ENCODE measurements around the gene PARVB.

The PARVB gene

DNA sequence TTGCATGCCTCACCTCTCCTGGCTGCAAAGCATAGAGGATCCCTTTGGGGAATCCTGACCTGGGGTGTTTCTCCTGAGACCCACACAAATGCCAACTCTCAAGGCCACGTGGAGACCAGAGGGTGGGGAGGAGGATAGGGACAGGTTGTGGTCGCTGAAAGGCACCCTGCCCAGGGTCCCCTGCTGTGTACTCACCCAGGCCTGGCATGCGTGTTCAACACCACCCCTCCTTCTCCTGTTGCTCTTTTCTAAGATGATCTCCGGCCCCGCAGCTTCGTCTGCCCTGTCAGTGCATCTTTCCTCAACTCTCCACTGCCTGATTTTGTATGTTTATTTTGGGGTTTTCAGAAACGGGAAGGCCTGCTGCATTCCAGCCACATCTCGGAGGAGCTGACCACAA is 112.0 kb downstream of the PARVB start:
- no peak for DNase-seq (ENCODE audit: low read depth)

DNA sequence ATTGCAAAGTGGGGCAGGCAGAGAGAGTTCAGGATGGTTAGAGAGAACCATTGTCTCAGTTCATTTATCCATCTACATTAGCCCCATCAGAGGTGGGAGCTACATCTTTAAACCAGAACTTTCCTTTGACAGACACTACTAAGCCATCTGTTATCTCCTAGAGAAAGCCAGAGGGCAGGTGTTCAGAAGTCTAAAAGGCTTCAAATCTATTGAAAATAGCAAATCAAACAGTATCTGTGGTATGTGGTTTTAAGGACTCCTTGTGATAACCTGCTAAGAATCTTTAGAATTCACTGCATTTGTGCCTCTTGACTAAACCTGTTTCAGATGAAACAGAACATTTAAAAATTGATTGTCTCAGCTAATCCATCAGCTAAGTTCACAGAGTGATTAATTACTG is 112.7 kb downstream of the PARVB start:
- no peak for DNase-seq (ENCODE audit: low read depth)

DNA sequence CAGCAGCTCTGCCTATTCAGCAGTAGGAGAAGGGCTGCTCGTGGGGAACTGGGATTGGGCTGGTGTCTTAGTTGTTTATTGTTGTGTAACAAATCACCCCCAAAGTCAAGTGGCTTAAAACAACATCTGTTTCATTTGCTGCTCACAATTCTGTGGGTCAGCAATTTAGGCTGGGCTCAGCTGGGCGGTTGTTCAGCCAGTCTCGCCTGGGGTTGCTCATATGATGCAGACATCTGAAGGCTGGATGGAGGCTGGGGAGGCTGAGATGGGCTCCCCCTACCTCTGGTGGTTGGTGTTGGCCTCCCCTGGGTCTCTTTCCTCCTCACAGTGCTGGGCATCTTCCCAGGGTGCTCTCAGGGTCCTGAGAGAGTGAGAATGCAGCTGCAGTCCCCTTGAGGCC is 113.3 kb downstream of the PARVB start:
- no peak for DNase-seq (ENCODE audit: low read depth)

DNA sequence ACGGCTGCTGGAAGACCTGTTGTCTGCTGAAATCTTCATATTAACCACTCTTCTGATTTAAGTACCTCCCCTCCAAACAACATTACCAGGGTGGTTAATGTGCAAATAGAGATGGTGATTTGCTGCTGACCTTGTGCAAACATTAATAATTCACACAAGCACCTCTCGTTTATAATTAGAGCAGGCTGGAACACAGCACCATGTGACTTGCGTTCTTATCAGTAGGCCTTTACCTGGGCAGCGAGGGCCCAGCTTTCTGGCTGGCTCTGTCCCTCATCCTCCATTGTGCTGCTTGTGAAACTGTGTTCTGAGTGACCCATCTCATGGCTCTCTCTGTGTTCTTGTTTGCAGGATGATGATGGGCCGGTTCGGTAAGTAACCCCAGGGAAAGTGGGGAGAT is 115.7 kb downstream of the PARVB start:
- DNase-seq (ENCODE audit: low read depth): no peak

DNA sequence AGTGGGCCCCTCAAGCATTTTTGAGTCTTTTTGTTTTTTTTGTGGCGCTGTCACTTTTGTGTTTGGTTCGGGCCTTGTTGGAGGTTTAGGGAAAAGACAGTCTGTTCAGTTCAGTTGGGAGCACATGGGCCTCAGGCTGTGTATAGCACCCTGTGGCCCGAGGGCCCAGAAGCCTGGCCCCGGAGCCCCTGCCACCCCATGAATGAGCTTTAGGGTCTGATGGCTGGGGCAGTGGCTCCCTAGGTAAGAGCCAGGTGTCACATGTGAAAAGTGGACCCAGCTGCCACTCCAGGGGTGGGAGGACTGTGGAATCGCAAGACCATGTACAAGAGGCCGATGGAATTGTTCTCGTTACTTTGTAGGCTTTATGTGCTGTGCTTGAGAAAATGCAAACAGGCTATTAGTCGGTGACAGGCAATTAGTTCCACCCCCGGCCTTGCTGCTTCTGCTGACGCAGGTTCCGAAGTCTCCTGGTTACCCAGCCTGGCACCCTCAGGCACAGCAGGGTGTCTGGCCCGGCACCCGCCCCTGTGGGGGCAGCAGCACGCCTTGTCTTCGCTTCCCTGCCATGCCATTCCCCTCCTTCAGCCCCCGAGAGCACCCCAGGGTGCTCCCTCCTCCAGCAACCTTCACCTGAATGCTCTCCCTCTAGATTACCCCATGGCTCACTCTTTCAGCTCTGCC is 118.5 kb downstream of the PARVB start:
- DNase-seq (ENCODE audit: low read depth): no peak

DNA sequence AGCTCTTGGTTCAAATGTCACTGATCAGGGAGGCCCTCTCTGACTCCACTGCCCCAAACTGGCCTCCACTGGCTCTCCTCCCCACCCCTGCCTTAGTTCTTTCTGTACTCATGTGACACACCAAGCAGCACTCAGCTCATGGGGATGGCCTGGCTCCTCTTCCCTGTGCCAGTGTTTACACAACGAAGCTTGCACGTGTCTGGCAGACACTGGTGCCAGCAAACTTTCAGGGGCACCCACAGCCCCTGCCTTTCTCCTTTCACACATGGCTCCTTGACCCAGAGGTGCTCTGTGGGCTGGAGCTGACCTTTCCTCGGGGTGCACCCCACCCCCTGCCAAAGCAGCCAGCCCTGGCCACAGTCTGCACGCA is 119.0 kb downstream of the PARVB start:
- DNase-seq (ENCODE audit: low read depth): no peak

DNA sequence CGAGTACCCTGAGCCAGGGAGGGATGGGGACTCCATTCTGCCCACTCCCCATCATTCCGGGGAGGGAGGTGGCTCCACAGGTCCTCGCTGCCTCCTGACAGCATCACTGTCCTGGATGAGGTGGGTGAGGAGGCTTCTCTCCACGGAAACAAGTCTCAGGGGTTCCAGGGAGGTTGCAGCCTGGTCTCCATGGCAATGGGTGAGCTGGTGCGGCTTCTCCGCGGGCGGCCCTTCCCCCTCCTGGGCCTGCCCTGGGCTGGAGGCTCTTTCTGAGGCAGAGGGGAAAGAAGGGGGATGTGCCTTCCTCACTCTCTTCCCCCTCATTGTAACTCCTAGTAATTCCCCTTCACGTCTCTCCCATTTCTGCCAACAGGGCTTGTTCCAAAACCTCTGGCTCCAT is 119.5 kb downstream of the PARVB start:
- DNase-seq (ENCODE audit: low read depth): no peak

DNA sequence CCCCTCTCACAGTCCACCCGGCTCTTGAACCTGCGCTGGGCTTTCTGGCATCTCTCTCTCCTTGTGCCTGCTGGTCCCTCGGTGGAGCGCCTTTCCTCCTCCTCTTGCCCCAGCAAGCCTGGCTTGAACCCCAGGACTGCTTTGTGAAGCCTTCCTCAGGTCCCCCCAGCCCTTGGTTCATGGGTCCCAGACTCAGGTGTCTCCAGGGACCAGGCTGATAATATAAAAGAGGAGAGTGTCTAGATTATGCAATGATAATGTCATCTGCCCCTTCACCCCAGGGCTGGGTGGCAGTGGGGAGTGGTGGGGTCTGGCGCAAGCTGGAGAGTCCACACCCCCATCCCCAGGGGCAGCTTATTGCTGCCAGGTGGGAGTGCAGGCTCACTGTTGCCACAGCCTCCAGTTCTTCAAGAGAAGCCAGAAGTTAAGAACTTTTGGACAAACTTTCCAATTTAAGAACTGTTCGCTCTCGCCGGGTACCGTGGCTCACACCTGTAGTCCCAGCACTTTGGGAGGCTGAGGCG is 120.0 kb downstream of the PARVB start:
- no peak for DNase-seq (ENCODE audit: low read depth)

DNA sequence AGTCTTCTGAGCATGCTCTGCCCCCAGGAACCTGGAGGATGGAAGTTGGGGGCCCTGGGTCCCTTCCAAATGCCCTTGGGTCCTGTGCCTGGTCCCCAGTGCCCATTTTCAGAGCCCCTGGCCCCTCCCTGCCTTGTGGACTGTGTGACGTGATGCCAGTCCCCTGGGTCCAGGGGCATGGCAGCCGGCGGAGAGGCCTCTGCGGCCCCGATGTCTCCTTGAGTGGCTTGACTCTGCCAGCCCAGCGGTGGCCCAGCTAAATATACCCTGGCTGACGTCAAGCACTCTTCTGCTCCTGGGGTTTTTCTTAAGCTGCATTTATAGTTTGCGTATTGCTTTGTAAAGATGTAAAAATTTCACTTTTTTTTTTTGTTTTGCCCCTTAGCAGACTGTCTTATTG is 121.4 kb downstream of the PARVB start:
- no peak for DNase-seq (ENCODE audit: low read depth)

DNA sequence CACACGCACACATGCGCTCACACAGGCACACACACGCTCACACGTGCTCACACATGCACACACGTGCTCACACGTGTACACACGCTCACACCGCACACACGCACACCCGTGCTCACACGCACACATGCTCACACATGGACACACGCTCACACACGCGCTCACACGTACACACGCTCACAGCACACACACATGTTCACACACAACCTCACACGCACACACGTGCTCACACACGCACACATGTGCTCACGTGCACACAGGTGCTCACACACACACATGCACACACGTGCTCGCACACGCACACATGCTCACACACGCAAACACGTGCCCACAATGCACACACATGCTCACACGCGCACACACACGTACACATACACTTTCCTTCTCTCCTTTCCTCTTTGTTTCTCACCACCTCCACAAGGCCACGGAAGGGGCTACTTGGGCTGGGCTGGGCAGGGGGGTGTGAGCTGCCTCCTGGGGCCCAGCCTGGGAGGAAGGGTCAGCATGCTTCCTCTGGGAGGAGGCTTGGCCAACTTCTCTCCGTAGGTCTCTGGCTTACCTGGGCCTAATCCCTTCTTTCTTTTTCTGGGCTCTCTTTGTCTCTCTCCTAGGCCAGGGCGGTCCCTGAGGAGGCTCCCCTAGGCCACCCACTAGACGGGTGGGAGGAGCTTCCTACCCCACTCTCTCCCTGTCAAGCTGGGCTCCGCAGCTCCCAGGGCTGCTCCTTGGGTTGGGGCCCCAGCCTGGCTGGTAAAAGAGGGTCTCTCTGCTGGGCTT is 122.2 kb downstream of the PARVB start:
- no peak for DNase-seq (ENCODE audit: low read depth)

DNA sequence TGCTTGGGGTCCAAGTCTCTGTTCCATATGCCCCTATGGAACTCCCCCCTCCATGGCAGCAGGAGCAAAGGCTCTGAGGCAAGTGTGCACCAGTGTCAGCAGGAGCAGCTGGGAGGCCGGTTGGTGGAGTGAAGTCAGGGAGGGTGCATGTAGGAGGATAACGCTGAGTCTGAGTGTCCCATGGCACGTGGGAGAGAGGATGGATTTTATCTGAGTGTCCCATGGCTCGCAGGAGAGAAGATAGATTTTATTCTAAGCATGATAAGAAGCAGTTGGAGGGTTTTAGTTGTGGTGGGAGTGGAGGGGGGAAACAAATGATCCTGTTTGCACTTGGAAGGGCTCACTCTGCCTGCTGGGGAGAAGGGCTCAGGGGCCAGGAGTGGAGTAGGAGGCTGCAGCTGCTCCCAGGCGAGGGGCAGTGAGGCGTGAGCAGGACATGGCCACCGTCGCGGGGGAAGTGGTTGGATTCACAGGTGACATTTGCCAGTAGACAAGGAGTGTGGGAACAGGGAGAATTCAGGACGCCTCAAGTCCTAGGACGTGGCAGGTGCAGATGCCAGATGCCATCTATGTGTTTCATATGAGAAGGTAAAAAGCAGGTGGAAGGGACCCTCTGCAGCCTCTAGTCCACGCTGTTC is 123.0 kb downstream of the PARVB start:
- no peak for DNase-seq (ENCODE audit: low read depth)

DNA sequence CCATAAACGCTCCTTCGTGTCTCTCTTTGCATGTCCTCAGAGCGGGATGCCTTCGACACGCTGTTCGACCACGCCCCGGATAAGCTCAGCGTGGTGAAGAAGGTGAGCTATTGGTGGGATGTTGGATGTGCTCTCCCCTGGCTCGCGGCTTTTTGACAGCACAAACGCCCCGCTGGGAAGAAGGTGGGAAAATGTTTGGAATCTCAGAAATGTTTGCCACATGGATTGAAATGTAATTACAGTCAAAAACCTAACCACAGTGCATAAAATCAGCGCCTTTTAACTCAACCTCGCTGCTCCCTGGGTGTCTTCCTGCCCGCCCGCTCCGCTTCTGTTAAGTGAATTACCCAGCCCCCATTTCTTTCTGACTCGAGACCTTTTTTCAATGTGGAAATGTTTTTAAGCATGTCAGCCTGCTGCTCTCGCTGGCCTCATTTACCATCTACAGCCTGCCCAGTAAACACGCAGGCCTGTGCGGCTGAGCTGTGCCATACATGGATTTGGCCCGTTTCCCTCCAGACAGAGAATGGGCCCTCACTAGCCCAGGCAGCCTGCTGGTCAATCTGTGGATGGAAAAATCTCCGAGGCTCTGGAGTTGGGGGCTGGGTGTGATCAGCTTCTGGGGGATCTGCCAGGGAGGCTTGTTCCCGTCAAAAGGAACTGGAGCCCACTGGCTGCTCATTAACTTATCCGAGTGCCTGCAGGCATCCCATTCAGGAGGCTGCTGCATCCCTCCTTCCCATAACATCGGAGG is 123.9 kb downstream of the PARVB start:
- no peak for DNase-seq (ENCODE audit: low read depth)

DNA sequence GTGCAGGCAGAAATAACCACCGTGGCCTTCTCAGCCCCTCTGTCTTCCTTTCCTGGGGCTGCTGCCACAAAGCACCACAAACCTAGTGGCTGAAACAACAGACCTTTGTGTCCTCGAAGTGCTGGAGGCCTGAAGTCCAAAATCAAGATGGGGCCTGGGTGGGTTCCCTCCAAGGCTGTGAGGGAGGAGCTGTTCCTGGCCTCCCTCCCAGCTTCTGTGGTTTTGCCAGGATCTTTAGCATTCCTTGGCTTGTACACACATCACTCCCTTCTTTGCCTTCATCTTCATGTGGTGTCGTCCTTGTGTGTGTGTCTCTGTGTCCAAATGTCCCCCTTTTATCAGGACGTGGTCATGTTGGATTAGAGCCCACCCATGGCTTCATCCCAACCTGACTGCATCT is 127.6 kb downstream of the PARVB start:
- no peak for DNase-seq (ENCODE audit: low read depth)

DNA sequence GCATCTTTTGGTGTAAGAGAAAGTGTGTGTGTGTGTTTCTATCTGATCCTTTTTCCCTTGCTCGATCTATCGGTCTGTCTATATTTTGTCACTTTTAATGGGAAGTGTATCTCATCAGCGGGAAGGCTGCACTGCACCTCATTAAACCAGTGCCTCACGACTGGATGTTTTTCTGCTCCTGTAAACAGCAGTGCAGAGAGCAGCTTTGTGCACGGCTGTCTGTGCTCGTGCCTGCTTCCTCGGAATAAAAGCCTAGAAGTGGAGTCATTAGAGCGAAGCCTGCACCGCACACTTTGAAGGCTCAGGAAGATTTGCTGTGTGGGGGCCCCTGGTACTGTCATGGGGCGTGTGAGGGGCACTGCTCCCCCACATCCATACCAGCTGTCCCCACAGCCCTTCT is 129.6 kb downstream of the PARVB start:
- DNase-seq (ENCODE audit: low read depth): no peak

DNA sequence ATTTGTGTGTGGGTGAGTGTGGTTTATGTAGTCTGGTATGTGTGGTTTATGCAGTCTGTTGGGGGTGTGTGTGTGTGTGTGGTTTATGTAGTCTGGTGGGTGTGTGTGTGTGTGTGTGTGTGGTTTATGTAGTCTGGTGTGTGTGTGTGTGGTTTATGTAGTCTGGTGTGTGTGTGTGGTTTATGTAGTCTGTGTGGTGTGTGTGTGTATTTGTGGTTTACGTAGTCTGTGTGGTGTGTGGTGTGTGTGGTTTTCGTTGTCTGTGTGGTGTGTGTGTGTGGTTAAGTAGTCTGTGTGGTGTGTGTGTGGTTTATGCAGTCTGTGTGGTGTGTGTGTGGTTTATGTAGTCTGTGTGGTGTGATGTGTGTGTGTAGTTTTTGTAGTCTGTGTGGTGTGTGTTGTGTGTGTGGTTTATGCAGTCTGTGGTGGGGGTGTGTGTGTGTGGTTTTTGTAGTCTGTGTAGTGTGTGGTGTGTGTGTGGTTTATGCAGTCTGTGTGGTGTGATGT is 130.4 kb downstream of the PARVB start:
- DNase-seq (ENCODE audit: low read depth): no peak

DNA sequence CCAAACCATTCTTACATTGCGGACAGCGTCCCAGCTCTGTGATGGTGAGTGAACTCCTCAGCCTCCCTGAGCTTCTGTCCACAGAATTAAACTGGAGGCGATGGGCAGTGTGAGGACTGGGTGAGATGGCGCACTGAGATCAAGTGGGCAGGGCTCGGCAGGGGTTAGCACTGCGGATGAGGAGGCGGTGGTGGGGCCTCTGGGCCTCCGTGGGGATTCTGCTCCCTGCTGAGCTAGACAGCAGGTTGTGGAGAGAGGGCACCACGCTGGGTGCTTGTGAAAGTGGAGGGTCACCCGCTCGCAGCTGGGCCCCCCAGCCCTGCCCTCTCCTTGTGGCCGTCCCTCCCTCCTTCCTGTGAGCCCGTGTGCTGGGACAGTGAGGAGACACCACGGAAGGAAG is 131.0 kb downstream of the PARVB start:
- DNase-seq (ENCODE audit: low read depth): no peak

DNA sequence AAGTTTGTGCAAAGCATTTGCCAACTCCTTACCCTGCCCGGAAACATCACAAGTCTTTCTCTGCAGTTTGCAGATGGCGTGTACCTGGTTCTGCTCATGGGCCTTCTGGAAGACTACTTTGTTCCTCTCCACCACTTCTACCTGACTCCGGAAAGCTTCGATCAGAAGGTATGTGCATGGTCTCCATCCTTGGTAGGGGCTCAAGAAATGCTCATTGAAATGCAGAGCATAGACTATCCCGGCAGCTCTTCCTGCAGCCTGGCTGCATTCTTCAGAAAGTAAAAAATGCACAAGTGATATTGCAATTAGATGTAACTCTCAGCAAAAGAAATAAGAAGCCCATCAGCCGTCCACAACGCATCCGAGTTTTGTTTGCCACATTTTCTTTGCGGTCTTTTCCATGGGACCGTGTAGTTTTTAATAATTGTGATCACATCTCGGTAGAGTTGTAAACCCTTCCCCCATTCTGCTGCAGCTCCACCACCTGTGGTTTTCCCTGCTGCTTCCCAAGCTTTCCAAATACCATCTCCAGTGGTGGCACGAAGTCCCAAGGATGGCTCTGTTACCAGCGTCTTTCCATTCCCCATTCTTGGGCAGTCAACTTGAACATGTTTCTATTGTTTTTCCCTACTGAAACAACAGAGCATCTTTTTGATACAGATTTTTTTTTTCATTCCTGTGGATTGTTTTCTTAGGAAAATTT is 134.0 kb downstream of the PARVB start:
- no peak for DNase-seq (ENCODE audit: low read depth)

DNA sequence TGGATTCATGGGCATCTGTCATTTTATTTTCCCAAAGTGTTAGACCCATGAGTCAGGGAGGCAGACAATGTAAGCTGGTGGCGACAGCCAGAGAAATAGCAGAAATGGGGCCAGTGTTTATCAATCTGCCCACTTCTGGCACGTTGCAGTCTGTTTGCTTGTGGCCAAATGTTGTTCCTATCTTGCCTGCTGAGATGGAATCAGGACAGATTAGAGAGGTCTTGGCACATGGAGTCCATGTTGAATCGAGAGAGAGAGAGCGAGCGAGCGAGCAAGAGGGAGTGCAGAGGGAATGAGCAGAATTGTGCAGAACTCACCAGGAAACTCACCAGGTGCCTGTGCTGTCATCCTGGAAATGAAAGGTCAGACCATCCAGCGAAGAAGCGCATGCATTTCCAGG is 134.7 kb downstream of the PARVB start:
- DNase-seq (ENCODE audit: low read depth): no peak

DNA sequence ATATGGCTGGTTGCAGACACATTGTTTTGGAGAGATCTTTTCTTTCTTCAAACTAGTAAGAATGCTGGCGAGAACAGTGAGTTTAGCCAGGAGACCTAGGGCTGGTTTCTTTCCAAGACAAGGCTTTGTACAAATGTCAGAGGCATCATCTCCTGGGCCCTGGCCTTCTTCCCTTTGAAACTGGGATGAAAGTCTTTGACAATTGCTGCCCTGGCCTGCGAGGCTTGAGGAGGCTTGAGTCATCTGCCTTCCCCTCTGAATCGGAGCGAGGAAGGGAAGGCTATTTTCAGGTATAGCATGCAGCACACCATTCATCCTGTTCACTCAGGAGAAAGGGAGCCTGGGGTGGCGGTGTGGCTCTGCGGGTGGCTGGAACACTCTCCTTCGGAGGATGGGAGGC is 135.1 kb downstream of the PARVB start:
- DNase-seq (ENCODE audit: low read depth): no peak

DNA sequence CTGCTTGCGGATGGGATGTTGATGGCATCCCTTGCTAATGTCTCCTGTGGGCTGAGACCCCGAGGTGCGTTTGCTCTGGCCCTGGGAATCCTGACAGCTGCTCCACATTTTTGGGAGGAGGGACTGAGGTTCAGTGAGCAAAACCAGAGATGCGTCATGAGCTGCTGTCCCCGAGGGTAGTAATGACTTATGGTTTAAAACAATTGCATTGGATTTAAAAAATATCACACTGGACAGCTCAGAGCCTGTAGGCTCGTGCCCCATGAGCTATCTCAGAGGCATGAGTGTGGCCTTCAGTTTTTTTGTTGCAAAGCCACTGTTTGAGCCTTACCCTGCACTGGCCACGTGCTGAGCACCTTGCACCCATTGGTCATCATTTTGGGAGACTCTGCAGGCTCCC is 135.7 kb downstream of the PARVB start:
- no peak for DNase-seq (ENCODE audit: low read depth)

DNA sequence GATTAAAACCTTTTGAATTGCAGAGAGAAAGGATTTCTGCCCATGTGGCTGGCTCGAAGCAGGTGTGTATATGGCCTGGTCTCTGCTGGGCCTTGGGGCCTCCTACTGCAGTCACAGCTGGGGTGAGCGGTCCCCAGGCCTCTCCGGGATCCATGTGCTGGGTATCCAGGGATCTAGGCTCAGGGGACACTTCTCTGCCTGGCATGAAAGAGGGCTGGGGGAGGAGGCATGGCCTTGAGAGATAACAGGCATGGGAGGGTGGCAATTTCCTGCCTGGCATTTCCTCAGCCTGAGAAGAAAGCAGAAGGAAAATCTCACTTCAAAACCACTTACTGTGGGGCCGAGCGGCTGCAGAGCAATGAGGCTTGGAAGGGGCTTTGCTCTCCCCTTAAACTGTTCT is 136.3 kb downstream of the PARVB start:
- DNase-seq (ENCODE audit: low read depth): no peak

DNA sequence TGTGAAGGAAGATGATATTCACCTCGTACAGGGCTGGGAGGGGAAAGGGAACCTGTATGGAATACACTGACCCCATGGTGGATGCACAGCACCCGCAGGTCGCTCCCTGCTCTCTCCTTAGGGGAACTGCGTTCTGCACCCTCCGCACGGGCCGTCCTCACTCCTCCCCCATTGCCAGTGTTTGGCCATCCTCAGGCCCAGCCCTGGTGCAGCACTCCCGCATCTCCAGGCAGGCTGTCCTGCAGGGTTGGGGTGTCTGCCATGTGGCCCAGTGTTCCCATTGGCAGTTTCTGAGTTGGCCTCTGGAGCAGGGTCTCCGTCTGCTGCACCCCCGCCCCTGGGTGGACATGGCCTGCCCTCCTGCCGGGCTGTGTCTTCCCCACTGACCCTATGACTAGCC is 137.6 kb downstream of the PARVB start:
- DNase-seq (ENCODE audit: low read depth): no peak
